GM19238 (cell line): Measurements from ENCODE around the gene RNF145.

Source experiments
- DNase-seq: peaks from one replicate; pipeline ENCODE4 v3.0.0; 2011; ENCODE audit warnings: low spot score; ENCODE audit not compliant: insufficient read length

Gene RNF145

GRCh38 chr5:159198063-159199036, 11.0 kb downstream of the RNF145 start:
- no peak for DNase-seq

GRCh38 chr5:159195775-159196174, 13.6 kb downstream of the RNF145 start:
- DNase-seq = no peak

- DNase-seq = no peak
Observed at GRCh38 chr5:159190170-159190569, 19.2 kb downstream of the RNF145 start.

- DNase-seq = no peak
Observed at GRCh38 chr5:159189310-159189709, 20.0 kb downstream of the RNF145 start.

GRCh38 chr5:159187719-159188118, 21.6 kb downstream of the RNF145 start:
- DNase-seq = no peak

- no peak for DNase-seq
Observed at GRCh38 chr5:159186319-159186718, 23.0 kb downstream of the RNF145 start.

- no peak for DNase-seq
Observed at GRCh38 chr5:159185773-159186172, 23.6 kb downstream of the RNF145 start.

GRCh38 chr5:159184858-159185381, 24.4 kb downstream of the RNF145 start:
- no peak for DNase-seq

GRCh38 chr5:159184236-159184635, 25.1 kb downstream of the RNF145 start:
- DNase-seq = no peak

GRCh38 chr5:159183247-159183646, 26.1 kb downstream of the RNF145 start:
- no peak for DNase-seq

- DNase-seq = no peak
Observed at GRCh38 chr5:159182691-159183090, 26.7 kb downstream of the RNF145 start.

GRCh38 chr5:159181651-159182050, 27.7 kb downstream of the RNF145 start:
- DNase-seq = no peak

GRCh38 chr5:159181152-159181551, 28.2 kb downstream of the RNF145 start:
- no peak for DNase-seq

GRCh38 chr5:159179529-159180305, 29.6 kb downstream of the RNF145 start:
- no peak for DNase-seq

GRCh38 chr5:159178978-159179377, 30.4 kb downstream of the RNF145 start:
- no peak for DNase-seq

GRCh38 chr5:159175547-159175946, 33.8 kb downstream of the RNF145 start:
- no peak for DNase-seq

- no peak for DNase-seq
Observed at GRCh38 chr5:159174511-159175168, 34.7 kb downstream of the RNF145 start.

- DNase-seq = no peak
Observed at GRCh38 chr5:159171274-159171673, 38.1 kb downstream of the RNF145 start.

- no peak for DNase-seq
Observed at GRCh38 chr5:159170021-159170420, 39.3 kb downstream of the RNF145 start.

- no peak for DNase-seq
Observed at GRCh38 chr5:159166416-159166815, 42.9 kb downstream of the RNF145 start.

GRCh38 chr5:159163701-159164046, 45.7 kb downstream of the RNF145 start:
- no peak for DNase-seq
